Activated CD4-positive, alpha-beta T cell treated with anti-CD3 and anti-CD28 coated beads, Interleukin-2, amount 10 ng/mL, durations not matched to agents 24 days and 14 days (primary cell): Measurements from ENCODE around the gene DHCR7. TPM values are rescaled to one million over a fixed set of nuclear protein-coding genes. Genes with fewer than 3 reads are reported as not detected.

Experiments used
- DNase-seq: peaks from one replicate; pipeline ENCODE4 v3.0.0; 2022
- H3K27ac Mint-ChIP-seq: one replicate; pipeline ENCODE4 v1.8.0; 2022; ENCODE audit warnings: mild to moderate bottlenecking, mixed read lengths
- H3K27me3 Mint-ChIP-seq: one replicate; pipeline ENCODE4 v1.8.0; 2022; ENCODE audit warnings: mixed read lengths
- H3K36me3 Mint-ChIP-seq: one replicate; pipeline ENCODE4 v1.8.0; 2022; ENCODE audit warnings: low read depth, mild to moderate bottlenecking, mixed read lengths
- H3K4me1 Mint-ChIP-seq: one replicate; pipeline ENCODE4 v1.8.0; 2021; ENCODE audit warnings: mixed read lengths
- H3K4me3 Mint-ChIP-seq: one replicate; pipeline ENCODE4 v1.8.0; 2022; ENCODE audit warnings: mild to moderate bottlenecking, moderate library complexity, mixed read lengths
- H3K9me3 Mint-ChIP-seq: one replicate; pipeline ENCODE4 v1.8.0; 2021; ENCODE audit warnings: mixed read lengths
- intact Hi-C: fragments of 100-400 bp; cut with micrococcal nuclease; formaldehyde crosslinking; loops from one replicate; pipeline ENCODE4 v1.15.1; 2023
- total RNA-seq: library from RNA; stranded (reverse); gene quantifications from 2 replicates; pipeline ENCODE4 v1.2.3, GENCODE V29; 2022

The DHCR7 gene
- total RNA-seq, 1 donor from 2014 or later = 112 TPM

DNA sequence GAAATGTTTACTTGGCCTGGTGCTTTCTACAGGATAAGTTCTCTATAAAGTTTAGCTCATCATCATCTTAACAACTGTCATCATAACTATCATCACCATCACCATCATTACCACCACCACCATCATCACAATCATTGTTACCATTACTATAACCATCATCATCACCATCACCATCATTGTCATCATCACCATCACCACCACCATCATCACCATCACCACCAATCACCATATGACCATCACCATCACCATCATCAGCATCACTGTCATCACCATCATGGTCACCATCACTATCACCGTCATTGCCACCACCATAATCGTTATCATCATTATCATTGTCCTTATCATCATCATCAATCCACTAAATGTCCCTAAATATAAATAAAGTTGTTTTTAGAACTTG, 54.9 kb downstream of the DHCR7 start:
- DNase-seq = no peak
- peaks cover 3% of the 10 kb centered on the region for H3K9me3 Mint-ChIP-seq
- H3K27me3 Mint-ChIP-seq = no peaks in the 10 kb centered on the region
- no peaks in the 10 kb centered on the region for H3K36me3 Mint-ChIP-seq
- no peak overlapping the region for H3K27ac Mint-ChIP-seq
- no peak overlapping the region for H3K4me3 Mint-ChIP-seq
- intact Hi-C loops = no loop called here
- H3K4me1 Mint-ChIP-seq = no peaks in the 10 kb centered on the region

DNA sequence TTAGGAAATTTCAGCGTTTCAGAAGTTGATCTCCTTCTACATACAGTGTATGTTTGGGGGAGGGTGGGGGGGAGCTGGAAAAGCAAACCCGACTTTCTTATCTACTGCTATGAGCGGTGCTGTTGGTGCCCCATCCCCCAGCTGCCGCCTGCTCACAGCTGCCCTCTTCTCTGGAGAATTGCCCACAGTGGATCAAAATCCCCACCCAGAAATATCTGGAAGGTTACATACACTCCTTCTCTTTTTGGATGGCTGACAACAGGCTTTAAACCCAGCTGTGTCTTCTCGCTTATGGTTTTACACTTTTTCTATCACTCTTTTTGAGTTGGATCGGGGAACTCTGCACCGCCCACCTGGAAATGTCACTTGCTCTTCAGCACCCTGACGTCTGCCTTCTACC, 56.4 kb downstream of the DHCR7 start:
- Mint-ChIP-seq H3K36me3 (no peaks in the 10 kb centered on the region), H3K27me3 (no peaks in the 10 kb centered on the region), H3K9me3 (peaks cover 14% of the 10 kb centered on the region), H3K4me3 (no peak overlapping the region), H3K4me1 (no peaks in the 10 kb centered on the region), H3K27ac (no peak overlapping the region)
- no peak for DNase-seq
- intact Hi-C loops = no loop called here

DNA sequence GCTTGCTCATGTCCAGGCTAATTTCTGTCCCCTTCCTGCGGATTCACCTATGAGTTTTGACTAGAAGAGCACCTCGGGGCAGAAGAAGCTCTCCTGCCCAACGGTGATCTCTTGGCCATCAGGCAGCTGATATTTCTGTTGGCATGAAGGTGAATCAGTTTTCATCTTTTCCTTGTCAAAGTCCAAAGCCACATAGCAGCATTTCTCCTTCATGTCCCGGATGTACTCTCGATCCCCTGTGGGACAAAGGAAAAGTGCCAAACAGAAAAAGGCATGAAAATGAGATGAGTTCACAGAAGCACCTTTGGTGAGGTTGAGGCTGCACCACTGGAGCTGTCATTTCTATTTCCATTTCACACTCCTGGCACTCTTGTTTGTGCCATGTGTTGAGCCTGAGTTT, 56.8 kb downstream of the DHCR7 start:
- Mint-ChIP-seq H3K36me3 (no peaks in the 10 kb centered on the region), H3K27ac (no peak overlapping the region), H3K4me1 (no peaks in the 10 kb centered on the region), H3K9me3 (peaks cover 14% of the 10 kb centered on the region), H3K4me3 (no peak overlapping the region), H3K27me3 (no peaks in the 10 kb centered on the region)
- DNase-seq = no peak
- intact Hi-C loops = no loop called here

DNA sequence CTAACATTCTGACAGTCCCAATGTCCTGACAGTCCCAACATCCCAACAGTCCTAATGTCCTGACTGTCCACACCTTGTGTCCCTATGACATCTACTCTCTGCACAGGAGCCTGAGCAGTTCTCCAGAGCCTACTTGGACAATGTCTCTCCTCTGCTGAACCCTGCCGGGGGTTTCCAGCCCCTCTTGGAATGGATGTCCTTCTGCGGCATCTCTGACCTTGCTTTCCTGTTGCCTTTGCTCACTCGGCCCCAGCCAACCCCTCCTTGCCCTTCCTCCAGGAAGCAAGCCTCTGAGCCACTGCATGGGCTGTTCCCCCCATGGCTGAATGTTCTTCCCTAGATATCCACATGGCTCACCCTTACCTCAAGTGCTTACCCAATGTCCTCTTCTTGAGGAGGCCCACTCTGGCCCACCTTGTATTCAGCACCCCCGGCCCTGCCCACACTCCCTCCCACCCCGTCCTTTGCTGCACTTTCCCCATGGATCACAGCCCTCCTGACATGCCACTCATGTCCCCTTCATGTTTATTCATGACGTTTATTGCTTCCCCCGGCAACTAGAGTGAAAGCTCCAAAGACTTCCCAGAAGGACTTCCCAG, 59.5 kb downstream of the DHCR7 start:
- peaks cover 14% of the 10 kb centered on the region for H3K9me3 Mint-ChIP-seq
- H3K4me1 Mint-ChIP-seq = no peaks in the 10 kb centered on the region
- H3K4me3 Mint-ChIP-seq = no peak overlapping the region
- peaks cover 2% of the 10 kb centered on the region for H3K27me3 Mint-ChIP-seq
- DNase-seq = no peak
- intact Hi-C loops = no loop called here
- H3K27ac Mint-ChIP-seq = no peak overlapping the region
- no peaks in the 10 kb centered on the region for H3K36me3 Mint-ChIP-seq

GRCh38 chr11:71387784-71388636, 60.2 kb downstream of the DHCR7 start:
- Mint-ChIP-seq H3K4me3 (no peak overlapping the region), H3K4me1 (no peaks in the 10 kb centered on the region), H3K9me3 (peaks cover 14% of the 10 kb centered on the region), H3K36me3 (no peaks in the 10 kb centered on the region), H3K27me3 (peaks cover 2% of the 10 kb centered on the region), H3K27ac (peak overlapping the region; percentile 23)
- intact Hi-C loops = no loop called here
- no peak for DNase-seq

DNA sequence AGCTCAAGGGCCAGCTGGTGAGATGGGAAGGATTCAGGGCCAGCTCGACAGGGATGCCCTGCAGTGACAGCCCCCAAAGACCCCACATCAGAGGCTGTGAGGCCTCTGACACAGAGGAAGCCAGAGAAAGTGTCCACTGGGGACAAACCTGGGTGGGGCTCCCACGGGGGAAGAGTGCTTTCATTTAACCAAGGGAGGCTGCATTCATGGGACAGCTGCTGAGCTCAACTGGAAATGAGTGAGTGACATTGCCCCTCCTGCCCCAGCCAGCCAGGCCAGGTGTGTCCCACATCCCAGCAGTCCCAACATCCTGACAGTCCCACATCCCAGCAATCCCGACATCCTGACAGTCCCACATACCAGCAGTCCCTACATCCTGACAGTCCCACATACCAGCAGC, 61.0 kb downstream of the DHCR7 start:
- DNase-seq = no peak
- H3K4me3 Mint-ChIP-seq = no peak overlapping the region
- no peaks in the 10 kb centered on the region for H3K36me3 Mint-ChIP-seq
- H3K27me3 Mint-ChIP-seq = peaks cover 2% of the 10 kb centered on the region
- H3K9me3 Mint-ChIP-seq = peaks cover 14% of the 10 kb centered on the region
- H3K4me1 Mint-ChIP-seq = no peaks in the 10 kb centered on the region
- intact Hi-C loops = no loop called here
- no peak overlapping the region for H3K27ac Mint-ChIP-seq

DNA sequence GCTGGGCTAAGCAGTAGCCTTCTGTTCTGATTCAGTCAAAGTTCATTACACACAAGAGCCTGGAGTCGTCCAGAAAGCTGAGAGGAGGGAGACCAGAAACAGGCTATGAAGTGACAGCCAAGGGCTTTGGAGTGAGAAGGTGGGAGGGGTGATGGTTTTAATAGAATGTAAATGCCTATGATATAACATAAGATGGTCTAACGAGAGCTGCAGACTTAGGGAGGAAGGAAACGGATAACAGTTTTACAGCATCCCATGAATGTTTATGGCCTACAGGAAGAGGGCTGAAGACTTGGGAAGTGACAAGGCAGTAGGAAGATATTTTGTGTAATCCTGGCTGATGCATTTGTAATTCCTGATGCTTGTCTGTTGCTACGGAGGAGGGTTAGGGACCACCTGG, 62.0 kb downstream of the DHCR7 start:
- Mint-ChIP-seq H3K4me3 (no peak overlapping the region), H3K4me1 (no peaks in the 10 kb centered on the region), H3K9me3 (peaks cover 14% of the 10 kb centered on the region), H3K27ac (no peak overlapping the region), H3K36me3 (no peaks in the 10 kb centered on the region), H3K27me3 (peaks cover 2% of the 10 kb centered on the region)
- DNase-seq = no peak
- intact Hi-C loops = no loop called here

DNA sequence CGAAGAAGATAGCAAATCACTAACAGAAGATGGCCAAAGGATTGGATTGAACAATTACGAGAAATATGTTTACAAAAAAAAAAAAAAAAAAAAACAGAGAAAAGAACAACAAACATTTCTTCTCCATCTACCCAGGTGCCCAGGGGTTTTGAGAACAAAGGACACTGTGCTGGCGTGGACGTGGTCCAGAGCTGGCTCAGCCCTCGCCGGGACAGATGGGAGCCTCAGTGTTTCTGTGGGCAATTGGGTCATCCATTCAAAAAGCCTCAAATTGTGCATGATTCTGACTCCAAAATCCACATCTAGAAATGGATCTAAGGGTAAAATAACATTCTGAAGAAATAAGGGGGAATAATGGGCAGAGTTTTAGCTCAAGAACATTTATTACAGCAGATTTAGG, 63.1 kb downstream of the DHCR7 start:
- peaks cover 2% of the 10 kb centered on the region for H3K27me3 Mint-ChIP-seq
- H3K4me1 Mint-ChIP-seq = no peaks in the 10 kb centered on the region
- no peaks in the 10 kb centered on the region for H3K36me3 Mint-ChIP-seq
- intact Hi-C loops = no loop called here
- H3K4me3 Mint-ChIP-seq = no peak overlapping the region
- DNase-seq = no peak
- no peak overlapping the region for H3K27ac Mint-ChIP-seq
- H3K9me3 Mint-ChIP-seq = peaks cover 14% of the 10 kb centered on the region

DNA sequence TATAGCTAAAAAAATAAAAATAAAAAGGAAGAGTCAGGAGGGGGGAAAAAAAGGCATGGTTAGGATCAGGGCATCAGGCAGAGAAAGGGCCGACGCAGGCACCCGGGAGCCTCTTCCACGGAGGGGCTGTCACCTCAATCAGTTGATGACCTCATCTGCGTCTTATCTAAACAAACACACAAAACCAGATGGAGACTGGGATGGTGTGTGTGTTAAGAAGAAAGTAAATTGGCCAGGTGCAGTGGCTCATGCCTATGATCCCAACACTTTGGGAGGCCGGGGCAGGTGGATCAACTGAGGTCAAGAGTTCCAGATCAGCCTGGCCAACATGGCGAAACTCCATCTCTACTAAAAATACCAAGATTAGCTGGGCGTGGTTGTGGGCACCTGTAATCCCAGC, 63.6 kb downstream of the DHCR7 start:
- intact Hi-C loops = no loop called here
- Mint-ChIP-seq H3K4me3 (no peak overlapping the region), H3K27ac (no peak overlapping the region), H3K27me3 (peaks cover 2% of the 10 kb centered on the region), H3K36me3 (no peaks in the 10 kb centered on the region), H3K9me3 (peaks cover 14% of the 10 kb centered on the region), H3K4me1 (no peaks in the 10 kb centered on the region)
- no peak for DNase-seq

Other genes starting within 250 kb of the DHCR7 start
- gene SHANK2, start 195.8 kb downstream of the DHCR7 start, total RNA-seq = not detected in 2 replicates
- gene NADSYN1, start 4.8 kb upstream of the DHCR7 start, total RNA-seq = 101 and 109 TPM in 2 replicates
- gene KRTAP5-7, start 78.9 kb upstream of the DHCR7 start, total RNA-seq = not detected in 2 replicates
- not detected in 2 replicates for gene KRTAP5-8, start 89.6 kb upstream of the DHCR7 start, total RNA-seq
- gene KRTAP5-9, start 100.0 kb upstream of the DHCR7 start, total RNA-seq = not detected in 2 replicates
- not detected in 2 replicates for gene KRTAP5-10, start 117.2 kb upstream of the DHCR7 start, total RNA-seq
- not detected in 2 replicates for gene KRTAP5-11, start 134.5 kb upstream of the DHCR7 start, total RNA-seq